DND-41 (cell line): ENCODE data around the gene SLC26A11.

Experiments used
- ATAC-seq: fragments of 200-7000 bp; cut with Tn5 transposase; 3 replicates; pipeline ENCODE4 v1.9.1; 2021; ENCODE audit warnings: low read depth; ENCODE audit not compliant: insufficient read depth
- DNase-seq: peaks from one replicate; pipeline ENCODE4 v3.0.0-alpha.2; 2020
- H2AFZ ChIP-seq: 2 replicates; pipeline ENCODE4 v1.6.0; 2012; ENCODE audit warnings: low read depth, low read length
- H3K27ac ChIP-seq: 2 replicates; pipeline ENCODE4 v1.5.1; 2012; ENCODE audit warnings: low read length, inconsistent platforms
- H3K27me3 ChIP-seq: fragments of 200-600 bp; sonication (generic); 2 replicates; pipeline ENCODE4 v1.6.0; 2012; ENCODE audit warnings: low read length, mild to moderate bottlenecking, inconsistent platforms; ENCODE audit not compliant: insufficient read depth, poor library complexity
- H3K36me3 ChIP-seq: 2 replicates; pipeline ENCODE4 v1.5.1; 2012; ENCODE audit warnings: low read length, inconsistent platforms; ENCODE audit not compliant: insufficient read depth
- H3K4me1 ChIP-seq: 2 replicates; pipeline ENCODE4 v1.5.1; 2012; ENCODE audit warnings: mild to moderate bottlenecking, low read length; ENCODE audit not compliant: insufficient read depth
- H3K4me2 ChIP-seq: 2 replicates; pipeline ENCODE4 v1.6.0; 2012; ENCODE audit warnings: mild to moderate bottlenecking, moderate library complexity, low read length, inconsistent platforms; ENCODE audit not compliant: insufficient read depth
- H3K4me3 ChIP-seq, 2 experiments: fragments of 200-600 bp in 1 of 2; shearing (Covaris generic) in 1 of 2; 2 replicates each; pipeline ENCODE4 v1.5.1; 2012 to 2016; ENCODE audit warnings: inconsistent platforms in 2 of 2, low read length in 2 of 2, mild to moderate bottlenecking in 2 of 2, low read depth in 1 of 2, moderate library complexity in 1 of 2
- H3K79me2 ChIP-seq: 2 replicates; pipeline ENCODE4 v1.6.0; 2012; ENCODE audit warnings: low read length, inconsistent platforms; ENCODE audit not compliant: insufficient read depth
- H3K9ac ChIP-seq: 2 replicates; pipeline ENCODE4 v1.6.0; 2012; ENCODE audit warnings: low read depth, mild to moderate bottlenecking, inconsistent platforms, low read length, moderate library complexity
- H3K9me3 ChIP-seq: 2 replicates; pipeline ENCODE4 v1.5.1; 2012; ENCODE audit warnings: low read length, moderate library complexity, mild to moderate bottlenecking, inconsistent platforms; ENCODE audit not compliant: insufficient read depth, severe bottlenecking
- H4K20me1 ChIP-seq: 2 replicates; pipeline ENCODE4 v1.6.0; 2012; ENCODE audit warnings: low read length; ENCODE audit not compliant: insufficient read depth
- CTCF ChIP-seq: IDR thresholded peaks from 2 replicates; pipeline ENCODE4 v1.5.1; 2012; ENCODE audit warnings: borderline replicate concordance, low read length, moderate library complexity, mild to moderate bottlenecking; ENCODE audit not compliant: poor library complexity, severe bottlenecking; ENCODE audit errors: extremely low read depth
- EZH2 ChIP-seq: IDR thresholded peaks from 3 replicates; pipeline ENCODE4 v1.6.1; 2012; ENCODE audit warnings: borderline replicate concordance, low read depth, mild to moderate bottlenecking, moderate library complexity, low read length, inconsistent platforms; ENCODE audit not compliant: severe bottlenecking

SLC26A11 gene

GRCh38 chr17:80218391-80218790, 1.8 kb upstream of the SLC26A11 start:
- Histone ChIP-seq H3K79me2 (no peaks in the 10 kb centered on the region), H3K4me3 (no peak overlapping the region), H3K4me1 (peaks cover 19% of the 10 kb centered on the region), H3K27ac (no peak overlapping the region), H3K9ac (no peak overlapping the region), H4K20me1 (peaks cover 32% of the 10 kb centered on the region), H3K4me2 (no peak overlapping the region), H3K36me3 (no peaks in the 10 kb centered on the region), H2AFZ (no peak overlapping the region), H3K27me3 (no peaks in the 10 kb centered on the region), H3K9me3 (no peaks in the 10 kb centered on the region)
- ATAC-seq (no peak), DNase-seq (no peak)
- TF ChIP-seq EZH2, result no peak
- TF ChIP-seq CTCF, result no peak

DNA sequence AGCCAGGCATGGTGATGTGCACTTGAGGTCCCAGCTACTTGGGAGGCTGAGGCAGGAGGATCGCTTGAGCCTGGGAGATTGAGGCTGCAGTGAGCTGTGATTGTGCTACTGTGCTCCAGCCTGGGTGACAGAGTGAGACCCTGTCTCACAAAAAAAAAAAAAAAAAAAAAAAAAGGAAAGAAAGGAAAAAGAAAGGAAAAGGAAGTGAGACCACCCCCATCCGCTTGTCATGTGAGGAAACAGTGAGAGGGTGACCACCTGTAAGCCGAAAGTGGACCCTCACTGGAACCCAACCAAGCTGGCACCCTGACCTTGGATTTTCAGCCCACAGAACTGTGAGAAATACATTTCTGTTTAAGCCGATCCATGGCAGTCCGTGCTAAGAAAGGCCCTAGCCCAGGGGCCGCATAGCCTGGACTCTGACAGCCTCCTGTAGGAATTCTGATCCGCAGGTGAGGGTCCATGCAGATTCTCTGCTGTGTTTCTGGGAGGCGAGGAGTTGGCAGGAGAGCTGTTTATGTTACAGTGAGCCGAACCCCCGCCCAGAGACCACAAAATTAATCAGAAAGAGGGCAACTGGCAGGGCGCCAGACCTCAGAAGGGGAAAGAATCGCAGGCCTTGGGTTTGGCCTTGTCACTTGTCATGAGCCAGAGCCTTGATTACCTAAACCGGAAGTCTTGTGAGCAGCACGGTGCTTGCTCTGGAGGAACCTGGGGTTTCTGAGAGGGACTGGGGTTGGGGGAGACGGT, 1.0 kb upstream of the SLC26A11 start:
- peaks cover 19% of the 10 kb centered on the region for H3K4me1 ChIP-seq
- H3K36me3 ChIP-seq, result no peaks in the 10 kb centered on the region
- DNase-seq, result peak; percentile 95
- no peak overlapping the region for H2AFZ ChIP-seq
- ATAC-seq, result peak; percentile 98
- peak overlapping the region; percentile 51; the same call in 1 of the 2 replicates for H3K4me2 ChIP-seq
- H3K9ac ChIP-seq, result no peak overlapping the region
- no peaks in the 10 kb centered on the region for H3K9me3 ChIP-seq
- no peak overlapping the region for H3K4me3 ChIP-seq
- peaks cover 32% of the 10 kb centered on the region for H4K20me1 ChIP-seq
- H3K27me3 ChIP-seq, result no peaks in the 10 kb centered on the region
- no peak overlapping the region for H3K27ac ChIP-seq
- no peaks in the 10 kb centered on the region for H3K79me2 ChIP-seq
- no peak for TF ChIP-seq EZH2
- no peak for TF ChIP-seq CTCF

GRCh38 chr17:80219763-80220053, 519 bp upstream of the SLC26A11 start:
- H3K4me1 ChIP-seq, result peaks cover 19% of the 10 kb centered on the region
- no peak overlapping the region for H3K4me3 ChIP-seq
- no peaks in the 10 kb centered on the region for H3K36me3 ChIP-seq
- H3K27ac ChIP-seq, result peak overlapping the region; percentile 49; the same call in 1 of the 2 replicates
- no peaks in the 10 kb centered on the region for H3K27me3 ChIP-seq
- ATAC-seq (no peak), DNase-seq (no peak)
- H2AFZ ChIP-seq, result no peak overlapping the region
- TF ChIP-seq CTCF (no peak), EZH2 (no peak)
- no peaks in the 10 kb centered on the region for H3K9me3 ChIP-seq
- H4K20me1 ChIP-seq, result peaks cover 30% of the 10 kb centered on the region
- no peaks in the 10 kb centered on the region for H3K79me2 ChIP-seq
- peak overlapping the region; percentile 45 for H3K4me2 ChIP-seq
- no peak overlapping the region for H3K9ac ChIP-seq
